Transverse colon (tissue), 4 donors: Measurements from ENCODE around the gene BICDL1. TPM values are rescaled to one million over a fixed set of nuclear protein-coding genes. Genes with fewer than 3 reads are reported as not detected.

Source experiments
- DNase-seq: peaks from one replicate; pipeline ENCODE4 v3.0.0-alpha.2; 2019
- H3K27ac ChIP-seq, 4 donors: fragments of 200-600 bp; sonication (generic); 2 replicates each; pipeline ENCODE4 v1.5.1; 2016 to 2018; ENCODE audit warnings: inconsistent platforms in 4 of 4
- H3K27me3 ChIP-seq: fragments of 200-600 bp; sonication (generic); 2 replicates; pipeline ENCODE4 v1.5.1; 2017; ENCODE audit warnings: inconsistent platforms
- H3K36me3 ChIP-seq, 4 donors: fragments of 200-600 bp; sonication (generic); 2 replicates each; pipeline ENCODE4 v1.5.1; 2017 to 2019; ENCODE audit warnings: inconsistent platforms in 4 of 4
- H3K4me1 ChIP-seq, 4 donors: fragments of 200-600 bp; sonication (generic); 2 replicates each; pipeline ENCODE4 v1.5.1; 2017 to 2020; ENCODE audit warnings: inconsistent platforms in 4 of 4
- H3K4me3 ChIP-seq, 4 donors: fragments of 200-600 bp; sonication (generic); 1 replicate in 1 of 4; 2 replicates in 3 of 4; pipeline versions ENCODE4 v1.5.1 to v1.6.1; 2017 to 2019; ENCODE audit warnings: inconsistent platforms in 4 of 4
- H3K9me3 ChIP-seq, 2 donors: fragments of 200-600 bp; sonication (generic); 2 replicates each; pipeline ENCODE4 v1.5.1; 2017 to 2019; ENCODE audit warnings: inconsistent platforms in 2 of 2
- CTCF ChIP-seq, 5 experiments: fragments of 200-600 bp in 3 of 5; fragments of 450-650 bp in 2 of 5; sonication (generic) in 3 of 5; IDR thresholded peaks; 1 replicate in 2 of 5; 2 replicates in 3 of 5; pipeline ENCODE4 v1.5.1; 2016 to 2017; ENCODE audit warnings: antibody characterized with exemption in 5 of 5, inconsistent platforms in 3 of 5, mild to moderate bottlenecking in 2 of 5, moderate library complexity in 1 of 5
- EP300 ChIP-seq: sonication (generic); formaldehyde crosslinking; IDR thresholded peaks from one replicate; pipeline ENCODE4 v1.6.1; 2017; ENCODE audit warnings: antibody characterized with exemption, low read depth
- POLR2A ChIP-seq: fragments of 450-650 bp; IDR thresholded peaks from one replicate; pipeline ENCODE4 v1.6.1; 2016; ENCODE audit warnings: antibody characterized with exemption, mild to moderate bottlenecking, moderate library complexity
- POLR2AphosphoS5 ChIP-seq, 3 donors: sonication (generic); formaldehyde crosslinking; IDR thresholded peaks; one replicate each; pipeline ENCODE4 v1.6.1; 2016; ENCODE audit warnings: antibody characterized with exemption in 3 of 3
- WGBS, 2 donors: methylation state at CpG; one replicate each; pipeline ENCODE4 v1.1.5; 2018; ENCODE audit warnings: low coverage in 1 of 2; 5-methylcytosine and 5-hydroxymethylcytosine counted together
- in situ Hi-C, 4 donors: fragments of 200-750 bp; cut with MboI; loops; one replicate each; pipeline versions ENCODE4 v1.15.0 to v1.15.1; 2017; ENCODE audit warnings: low sequenced_read_pairs in 3 of 4, low pct_ligation_motif_present in 1 of 4, low pct_unique_long_range_greater_than_20kb in 1 of 4
- intact Hi-C: fragments of 100-400 bp; cut with DNase I; formaldehyde crosslinking; loops from one replicate; pipeline ENCODE4 v1.15.1; 2023; ENCODE audit warnings: low total_unique reads
- total RNA-seq, 4 donors: library from RNA; depleted of rRNA; stranded (reverse); fragments of >200 nt; gene quantifications; one replicate each; pipeline ENCODE4 v1.1.0, GENCODE V29; 2016

Gene BICDL1
- total RNA-seq, 4 donors from 2014 or later = 3.2 to 19.5 (median 6.9) TPM

GRCh38 chr12:119989731-119990381 is 820 bp downstream of the BICDL1 start:
- no peaks in the 10 kb centered on the region for H3K9me3 ChIP-seq
- H3K4me1 ChIP-seq = peaks cover 8 to 20% (median 16%) of the 10 kb centered on the region in 4 donors
- WGBS, 2 donors = 0 to 7% methylated on average over 3 to 20 of the region's 79 CpGs
- peaks cover 46% of the 10 kb centered on the region for H3K27me3 ChIP-seq
- intact Hi-C loops (no loop called here), in situ Hi-C loops (no loop called here)
- H3K36me3 ChIP-seq = no peaks in the 10 kb centered on the region
- peak overlapping the region in 3 of 4 donors; percentile 39 to 85 (median 66) for H3K4me3 ChIP-seq
- peak; percentile 86 for DNase-seq
- peak overlapping the region in 1 of 4 donors; percentile 27 for H3K27ac ChIP-seq
- TF ChIP-seq POLR2AphosphoS5 (IDR thresholded peaks at IDR 0.05) = no peak
- TF ChIP-seq EP300 = no peak
- TF ChIP-seq POLR2A = no peak
- no peak for TF ChIP-seq CTCF (IDR thresholded peaks at IDR 0.05)

- peaks cover 8 to 20% (median 16%) of the 10 kb centered on the region in 4 donors for H3K4me1 ChIP-seq
- no peak for DNase-seq
- in situ Hi-C loops = no loop called here
- H3K4me3 ChIP-seq = peak overlapping the region in 2 of 4 donors; percentile 66 to 85
- intact Hi-C loops = no loop called here
- H3K9me3 ChIP-seq = no peaks in the 10 kb centered on the region
- 20 to 61% methylated on average over 4 to 12 of the region's 12 CpGs for WGBS, 2 donors
- no peaks in the 10 kb centered on the region for H3K36me3 ChIP-seq
- peaks cover 41% of the 10 kb centered on the region for H3K27me3 ChIP-seq
- no peak overlapping the region for H3K27ac ChIP-seq
- TF ChIP-seq EP300 = no peak
- no peak for TF ChIP-seq CTCF (IDR thresholded peaks at IDR 0.05)
- TF ChIP-seq POLR2AphosphoS5 (IDR thresholded peaks at IDR 0.05) = no peak
- TF ChIP-seq POLR2A = no peak
These were observed 1.4 kb downstream of the BICDL1 start for GRCh38 chr12:119990382-119990874.

- no peaks in the 10 kb centered on the region for H3K36me3 ChIP-seq
These were observed 3.2 kb downstream of the BICDL1 start for GRCh38 chr12:119992129-119992705.

More at GRCh38 chr12:119992129-119992705, 3.2 kb downstream of the BICDL1 start:
- Histone ChIP-seq H3K27me3 (peaks cover 23% of the 10 kb centered on the region), H3K27ac (no peak overlapping the region), H3K9me3 (no peaks in the 10 kb centered on the region), H3K4me3 (no peak overlapping the region), H3K4me1 (peaks cover 8 to 20% (median 16%) of the 10 kb centered on the region in 4 donors)
- TF ChIP-seq CTCF (IDR thresholded peaks at IDR 0.05) (no peak), POLR2AphosphoS5 (IDR thresholded peaks at IDR 0.05) (no peak), EP300 (no peak), POLR2A (no peak)
- no peak for DNase-seq
- in situ Hi-C loops = no loop called here
- intact Hi-C loops = no loop called here
- 70 to 77% methylated on average over 3 to 5 of the region's 5 CpGs for WGBS, 2 donors
